NCI-H1694 (cell line): ENCODE measurements around the gene FBXO28.

Experiments used
- DNase-seq: peaks from one replicate; lab custom pipeline; 2025; lab: John Stamatoyannopoulos, UW

FBXO28 gene

GRCh38 chr1:224157316-224157715 lies 43.4 kb downstream of the FBXO28 start:
- no peak for DNase-seq

DNA sequence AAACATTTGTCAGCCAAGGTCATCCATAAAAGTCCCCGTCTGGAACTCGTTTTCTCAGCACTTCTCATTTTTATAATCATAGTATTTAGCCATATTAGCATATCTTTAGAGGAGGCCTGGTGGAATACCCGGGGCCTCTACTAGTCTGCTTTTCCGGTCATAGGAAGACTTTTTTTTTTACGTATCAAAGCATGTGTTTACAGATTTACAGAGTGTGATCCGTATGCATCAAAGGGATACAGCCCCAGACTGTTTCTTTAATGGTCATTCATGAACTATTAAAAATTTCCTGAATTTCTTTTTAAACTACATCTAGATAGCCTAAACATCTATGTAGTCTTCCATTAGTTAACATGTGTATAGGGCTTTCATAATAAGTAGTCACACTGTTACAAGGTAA lies 45.6 kb downstream of the FBXO28 start:
- DNase-seq, result no peak

- DNase-seq, result no peak
Measured at GRCh38 chr1:224160171-224160682, 46.3 kb downstream of the FBXO28 start.

- DNase-seq, result no peak
Measured at GRCh38 chr1:224162768-224163167, 48.9 kb downstream of the FBXO28 start.

DNA sequence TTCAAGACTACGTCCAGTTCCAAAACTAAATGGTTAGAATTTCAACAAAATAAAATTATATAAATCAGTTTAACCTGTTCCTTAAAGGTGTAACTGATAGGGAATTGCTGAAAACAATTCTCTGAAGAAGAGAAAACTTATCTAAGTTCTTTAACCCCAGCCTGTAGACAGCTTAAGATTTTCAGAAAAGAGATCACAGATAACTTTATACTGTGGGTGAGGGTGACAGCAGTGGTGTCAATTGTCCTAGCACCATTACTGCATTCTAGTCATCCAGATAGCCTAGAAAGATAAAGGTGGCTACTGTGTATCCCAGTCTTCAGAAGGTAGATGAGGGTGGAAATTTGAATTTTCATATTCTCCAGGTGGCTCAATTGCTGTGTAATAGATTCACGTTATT lies 49.4 kb downstream of the FBXO28 start:
- no peak for DNase-seq

GRCh38 chr1:224168859-224169380 lies 55.0 kb downstream of the FBXO28 start:
- no peak for DNase-seq

GRCh38 chr1:224169718-224170270 lies 55.9 kb downstream of the FBXO28 start:
- DNase-seq, result no peak

DNA sequence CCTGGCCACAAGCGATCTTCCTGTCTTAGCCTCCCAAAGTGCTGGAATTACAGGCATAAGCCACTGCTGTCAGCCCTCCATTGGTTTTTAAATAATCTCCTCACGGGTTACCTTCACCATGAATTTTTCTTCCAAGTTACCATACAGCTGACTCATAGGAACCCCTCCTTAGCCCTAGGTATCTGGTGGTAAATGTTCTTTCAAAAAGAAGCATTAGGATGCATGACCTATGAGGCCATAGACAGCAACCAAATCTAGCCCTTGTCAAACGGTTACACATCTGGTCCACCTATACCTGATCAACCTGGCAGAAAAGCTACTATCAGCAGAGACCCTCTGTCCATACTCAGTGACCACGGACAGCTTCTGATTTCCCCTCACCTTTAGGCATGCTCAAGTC lies 56.4 kb downstream of the FBXO28 start:
- DNase-seq, result no peak

DNA sequence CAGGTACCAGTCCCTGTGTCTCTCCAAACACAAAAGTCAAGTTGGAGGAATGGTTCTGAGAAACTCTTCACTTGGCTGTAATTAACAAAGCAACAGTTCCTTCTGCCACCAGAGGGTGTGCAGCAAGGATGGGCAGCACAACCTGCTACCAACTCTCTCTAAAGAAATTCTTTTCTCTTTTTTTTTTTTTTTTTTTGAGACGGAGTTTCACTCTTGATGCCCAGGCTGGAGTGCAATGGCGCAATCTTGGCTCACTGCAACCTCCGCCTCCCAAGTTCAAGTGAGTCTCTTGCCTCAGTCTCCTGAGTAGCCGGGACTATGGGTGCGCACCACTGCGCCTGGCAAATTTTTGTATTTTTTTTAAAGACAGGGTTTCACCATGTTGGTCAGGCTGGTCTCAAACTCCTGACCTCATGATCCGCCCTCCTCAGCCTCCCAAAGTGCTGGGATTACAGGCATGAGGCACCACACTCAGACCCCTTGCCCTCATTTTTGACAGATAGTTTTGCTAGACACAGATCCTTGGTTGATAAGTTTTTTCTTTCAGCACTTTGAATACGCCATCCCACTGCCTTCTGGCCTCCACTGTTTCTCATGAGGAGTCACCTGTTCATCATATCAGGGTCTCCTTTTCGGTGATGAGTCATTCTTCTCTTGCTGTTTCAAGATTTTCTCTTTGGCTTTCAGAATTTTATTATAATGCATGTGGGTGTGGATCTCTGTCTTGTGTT lies 57.0 kb downstream of the FBXO28 start:
- DNase-seq, result no peak

DNA sequence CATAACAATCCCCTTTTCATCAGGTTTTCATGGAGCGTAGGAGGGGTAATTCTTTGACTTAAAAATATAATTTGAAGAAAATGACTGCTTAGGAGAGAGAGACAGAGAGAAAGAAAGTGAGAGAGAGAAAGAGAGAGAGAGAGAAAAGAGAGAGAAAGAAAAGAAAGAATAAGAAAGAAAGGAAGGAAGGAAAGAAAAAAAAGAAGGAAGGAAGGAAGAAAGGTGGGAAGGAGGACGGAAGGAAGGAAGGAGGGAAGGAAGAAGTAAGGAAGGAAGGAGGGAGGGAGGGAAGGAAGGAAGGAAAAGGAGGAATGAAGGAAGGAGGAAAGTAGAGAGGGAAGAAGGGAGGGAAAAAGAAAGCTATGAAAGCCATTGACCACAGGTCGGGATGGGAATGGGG lies 58.3 kb downstream of the FBXO28 start:
- no peak for DNase-seq

DNA sequence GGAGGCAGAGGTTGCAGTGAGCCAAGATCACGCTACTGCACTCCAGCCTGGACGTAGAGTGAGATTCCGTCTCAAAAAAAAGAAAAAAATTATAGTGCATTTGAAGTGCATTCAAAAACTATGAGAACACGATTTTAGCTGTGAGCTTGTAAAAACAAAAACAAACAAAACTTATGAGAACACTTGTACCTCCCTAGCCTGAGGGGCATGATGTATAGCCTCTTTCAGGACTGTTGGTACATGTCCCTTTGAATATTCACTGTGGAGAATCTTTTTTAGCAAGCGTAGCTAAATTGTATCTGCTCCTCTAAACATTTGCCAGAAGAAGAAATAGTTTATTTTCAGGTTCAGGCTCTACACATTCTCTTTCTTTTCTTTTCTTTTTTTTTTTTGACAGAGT lies 59.6 kb downstream of the FBXO28 start:
- DNase-seq, result no peak

- DNase-seq, result no peak
Measured at GRCh38 chr1:224175617-224176016, 61.7 kb downstream of the FBXO28 start.

GRCh38 chr1:224177356-224177999 lies 63.6 kb downstream of the FBXO28 start:
- no peak for DNase-seq

DNA sequence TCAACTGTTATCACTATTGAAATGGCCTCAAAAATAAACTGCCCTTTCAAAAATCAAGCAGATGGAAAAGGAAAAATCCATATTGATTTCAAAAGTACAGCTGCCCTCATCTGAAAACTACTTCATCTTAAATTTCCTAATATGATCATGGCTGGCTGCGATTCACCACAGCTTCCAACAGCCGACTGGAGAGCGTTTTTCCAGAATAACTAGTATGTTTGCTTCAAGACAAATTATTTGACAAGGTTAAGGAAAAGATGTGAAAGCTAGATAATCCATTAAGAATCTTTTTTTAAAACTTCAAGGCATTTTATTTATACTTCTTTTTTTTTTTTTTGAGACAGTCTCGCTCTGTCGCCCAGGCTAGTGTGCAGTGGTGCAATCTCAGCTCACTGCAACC lies 65.0 kb downstream of the FBXO28 start:
- DNase-seq, result no peak

DNA sequence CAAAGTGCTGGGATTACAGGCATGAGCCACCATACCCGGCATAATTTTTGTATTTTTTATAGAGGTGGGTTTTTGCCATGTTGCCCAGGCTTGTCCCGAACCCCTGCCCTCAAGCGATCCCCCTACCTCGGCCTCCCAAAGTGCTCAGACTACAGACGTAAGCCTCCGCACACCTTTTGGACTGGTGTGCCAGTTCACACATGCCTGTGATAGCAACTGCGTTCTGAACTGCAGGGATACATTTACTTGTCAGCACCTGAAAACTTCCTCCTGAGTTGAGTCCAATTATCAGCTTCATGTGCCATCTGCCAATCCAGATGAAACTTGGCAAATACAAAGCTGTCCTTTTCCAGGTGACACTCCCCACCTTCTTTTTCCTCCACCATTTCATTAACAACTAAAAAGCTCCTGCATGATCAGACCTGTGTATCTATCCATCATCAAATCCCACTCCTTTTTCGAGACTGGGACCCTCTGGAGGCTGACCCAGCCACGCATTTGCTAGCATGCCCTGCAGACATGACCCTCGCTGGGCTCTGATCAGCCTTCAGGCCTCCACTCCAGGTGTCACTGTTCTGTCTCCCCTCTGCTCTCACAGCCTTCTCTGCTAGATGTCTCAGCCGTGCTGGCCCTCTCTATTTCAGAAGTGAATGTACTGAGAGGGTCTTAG lies 67.0 kb downstream of the FBXO28 start:
- no peak for DNase-seq

DNA sequence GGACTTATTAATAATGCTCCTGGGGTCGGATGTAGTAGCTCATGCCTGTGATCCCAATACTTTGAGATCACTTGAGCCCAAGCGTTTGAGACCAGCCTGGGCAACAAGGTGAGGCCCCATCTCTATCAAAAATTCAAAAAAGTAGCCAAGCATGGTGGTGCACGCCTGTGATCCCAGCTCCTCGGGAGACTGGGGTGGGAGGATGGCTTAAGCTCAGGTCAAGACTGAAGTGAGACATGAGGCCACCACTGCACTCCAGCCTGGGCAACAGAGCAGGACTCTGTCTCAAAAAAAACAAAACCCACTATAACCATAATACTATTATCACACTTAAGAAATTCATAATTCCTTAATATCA lies 67.5 kb downstream of the FBXO28 start:
- DNase-seq, result no peak

DNA sequence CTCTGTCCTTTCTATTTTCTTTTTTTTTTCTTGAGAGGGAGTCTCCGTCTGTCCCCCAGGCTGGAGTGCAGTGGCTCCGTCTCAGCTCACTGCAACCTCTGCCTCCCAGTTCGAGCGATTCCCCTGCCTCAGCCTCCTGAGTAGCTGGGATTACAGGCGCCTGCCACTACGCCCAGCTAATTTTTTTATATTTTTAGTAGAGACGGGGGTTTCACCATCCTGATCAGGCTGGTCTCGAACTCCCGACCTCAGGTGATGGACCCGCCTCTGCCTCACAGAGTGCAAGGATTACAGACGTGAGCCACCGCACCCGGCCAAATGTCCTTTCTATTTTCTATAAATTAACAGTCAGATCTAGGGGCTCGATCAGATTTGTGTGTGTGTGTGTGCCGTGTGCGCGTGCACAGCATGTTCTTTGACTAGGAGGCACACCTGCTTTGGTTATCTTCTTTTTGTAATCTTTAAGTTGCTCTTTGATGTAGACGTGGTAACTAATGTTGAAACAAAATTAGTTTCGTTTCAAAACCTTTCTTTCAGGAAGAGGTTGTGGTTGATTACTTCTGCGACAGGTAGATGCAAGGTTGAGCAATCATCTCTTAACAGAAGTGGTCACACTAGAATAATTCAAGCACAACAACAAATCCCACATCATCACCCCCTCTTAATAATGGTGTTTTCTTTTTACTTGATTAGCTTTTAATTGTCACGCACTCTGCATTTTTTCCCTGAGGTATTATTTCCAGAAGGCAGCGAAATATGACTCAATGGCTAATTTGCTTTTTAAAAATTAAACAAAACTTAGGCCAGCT lies 68.3 kb downstream of the FBXO28 start:
- no peak for DNase-seq

DNA sequence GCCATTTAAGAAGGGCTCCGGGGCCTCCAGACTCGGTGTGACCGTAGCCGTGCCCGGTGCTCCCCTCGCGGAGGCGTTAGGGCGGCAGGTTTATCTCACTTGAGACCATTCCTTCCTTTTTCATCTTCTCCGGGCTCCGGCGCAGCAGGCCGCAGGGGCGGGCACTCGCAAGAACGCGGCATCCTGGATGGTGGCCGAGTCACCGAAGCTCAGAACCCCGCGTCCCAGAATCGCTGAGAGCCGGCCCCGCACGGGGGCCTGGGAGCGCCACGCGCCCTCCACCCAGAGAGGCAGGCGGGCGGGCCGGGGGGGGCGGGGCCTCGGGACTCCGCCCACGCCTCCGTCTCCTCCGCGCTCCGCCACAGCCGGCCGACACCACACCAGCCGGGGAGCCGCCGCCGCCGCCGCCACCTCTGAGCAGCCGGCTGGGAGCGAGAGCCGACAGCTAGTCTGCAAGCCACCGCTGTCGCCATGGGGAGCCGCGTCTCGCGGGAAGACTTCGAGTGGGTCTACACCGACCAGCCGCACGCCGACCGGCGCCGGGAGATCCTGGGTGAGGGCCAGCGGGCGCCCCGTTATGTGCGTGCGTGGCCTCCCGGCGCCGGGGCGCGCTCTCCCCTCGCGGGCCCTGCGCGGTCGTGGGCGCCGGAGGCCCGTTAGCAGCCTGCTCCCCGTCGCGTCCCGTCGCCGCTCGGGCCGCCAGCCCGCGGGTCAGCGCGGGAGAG lies 69.1 kb downstream of the FBXO28 start, which contains the start of gene DEGS1:
TSS of gene DEGS1 (plus strand) at position 375 of the 725 bp plus-strand sequence. CDS start at position 472, 97 bp downstream.
- DNase-seq, result peak; percentile 70

DNA sequence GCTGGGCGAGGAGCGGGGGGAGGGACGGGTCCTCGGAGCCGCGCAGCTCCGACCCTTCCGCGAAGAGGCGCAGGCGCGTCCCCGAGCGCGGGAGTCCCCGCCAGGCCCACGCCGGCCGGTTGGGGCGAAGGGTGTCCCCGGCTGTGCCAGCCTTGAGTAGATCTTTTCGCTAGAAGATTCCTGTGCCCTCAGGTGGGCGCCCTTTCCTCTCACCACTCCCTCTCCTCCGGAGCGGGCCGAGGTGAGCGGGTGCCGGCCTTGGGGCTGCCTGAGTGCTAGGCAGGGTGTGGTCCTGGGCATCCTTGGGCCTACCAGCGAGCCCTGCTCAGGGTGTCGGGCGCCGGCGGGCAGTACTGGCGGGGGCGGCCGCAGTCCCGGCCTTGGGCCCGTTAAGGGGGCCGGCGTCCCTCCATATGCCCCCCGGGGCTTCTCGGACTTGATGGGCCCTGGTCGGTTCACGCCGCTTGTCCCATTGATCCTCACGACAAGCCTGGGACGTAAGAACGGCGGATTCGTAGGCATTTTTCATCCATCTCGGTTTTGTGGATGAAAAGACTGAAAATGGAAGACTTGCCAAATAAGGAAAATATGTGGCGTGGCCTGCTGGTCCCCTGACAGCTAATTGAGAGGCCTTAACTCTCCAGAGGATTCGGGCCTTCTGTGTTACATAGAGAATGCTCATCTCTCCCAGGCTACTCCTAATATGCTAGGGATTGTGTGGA lies 69.8 kb downstream of the FBXO28 start:
- peak; percentile 59 for DNase-seq

DNA sequence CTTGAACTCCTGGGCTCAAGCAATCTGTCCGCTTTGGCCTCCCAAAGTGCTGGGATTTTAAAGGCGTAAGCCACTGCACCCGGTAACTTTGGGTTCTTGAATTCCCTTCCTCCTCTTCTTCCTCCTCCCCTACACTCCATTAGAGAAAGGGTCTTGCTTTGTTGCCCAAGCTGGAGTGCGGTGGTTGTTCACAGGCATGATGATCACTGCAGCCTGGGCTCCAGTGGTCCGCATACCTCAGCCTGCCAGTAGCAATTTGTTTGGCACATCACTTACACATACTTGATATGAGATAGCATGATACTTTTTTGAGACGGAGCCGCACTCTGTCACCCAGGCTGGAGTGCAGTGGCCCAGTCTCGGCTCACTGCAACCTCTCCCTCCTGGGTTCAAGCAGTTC lies 71.3 kb downstream of the FBXO28 start:
- DNase-seq, result no peak
